IMR-90 (cell line): ENCODE measurements around the gene MS4A6A. TPM values are rescaled to one million over a fixed set of nuclear protein-coding genes. Genes with fewer than 3 reads are reported as not detected.

Source experiments
- ATAC-seq: fragments of 200-7000 bp; cut with Tn5 transposase; 2 replicates; pipeline ENCODE4 v1.9.1; 2020; ENCODE audit warnings: low read depth, mild to moderate bottlenecking, moderate library complexity
- BruUV-seq: library from RNA; stranded (reverse); fragments of 400-500 nt; replicated peaks from 2 replicates; lab custom pipeline; 2021; lab: Mats Ljungman, UMichigan
- CTCF ChIA-PET: fragments of 300-600 bp; formaldehyde crosslinking; extraction: SDS; loops from one replicate; lab custom pipeline; 2021; ENCODE audit warnings: antibody characterized with exemption; lab: Yijun Ruan, JAX
- POLR2A ChIA-PET: fragments of 300-600 bp; sonication (Branson Sonifier 250); formaldehyde crosslinking; loops from one replicate; lab custom pipeline; 2022; ENCODE audit warnings: antibody characterized with exemption; ENCODE audit not compliant: unreplicated experiment; lab: Charles Lee
- DNase-seq: peaks from one replicate; pipeline ENCODE4 v3.0.0; 2013
- H2AFZ ChIP-seq: replicated peaks from 2 replicates; pipeline ENCODE3; 2013; ENCODE audit warnings: low read length, mild to moderate bottlenecking; ENCODE audit not compliant: poor library complexity
- H2AK5ac ChIP-seq: 2 replicates; pipeline ENCODE4 v1.6.1; 2013; ENCODE audit warnings: low read depth, low read length, inconsistent platforms
- H2AK9ac ChIP-seq: replicated peaks from 2 replicates; pipeline ENCODE3; 2013; ENCODE audit warnings: mild to moderate bottlenecking, low read depth, low read length, moderate library complexity; ENCODE audit not compliant: poor library complexity
- H2BK120ac ChIP-seq: 2 replicates; pipeline ENCODE4 v1.6.1; 2013; ENCODE audit warnings: low read depth, low read length, inconsistent platforms
- H2BK15ac ChIP-seq: 3 replicates; pipeline ENCODE4 v1.6.1; 2013; ENCODE audit warnings: low read depth, low read length, inconsistent platforms
- H2BK20ac ChIP-seq: 2 replicates; pipeline ENCODE4 v1.6.1; 2013; ENCODE audit warnings: low read depth, mild to moderate bottlenecking, inconsistent platforms, low read length, moderate library complexity
- H2BK5ac ChIP-seq: 2 replicates; pipeline ENCODE4 v1.6.1; 2013; ENCODE audit warnings: mild to moderate bottlenecking, low read depth, low read length, inconsistent platforms; ENCODE audit not compliant: poor library complexity, severe bottlenecking
- H3K14ac ChIP-seq: replicated peaks from 2 replicates; pipeline ENCODE4 v1.6.1; 2013; ENCODE audit warnings: low read depth, low read length, inconsistent platforms
- H3K18ac ChIP-seq: 2 replicates; pipeline ENCODE4 v1.6.1; 2013; ENCODE audit warnings: low read depth, low read length, control low read depth
- H3K23ac ChIP-seq: 2 replicates; pipeline ENCODE4 v1.6.1; 2013; ENCODE audit warnings: low read depth, low read length, inconsistent platforms
- H3K27ac ChIP-seq: 2 replicates; pipeline ENCODE4 v1.5.1; 2013; ENCODE audit warnings: mild to moderate bottlenecking, control low read depth, low read length; ENCODE audit not compliant: insufficient read depth
- H3K27me3 ChIP-seq: 2 replicates; pipeline ENCODE4 v1.6.1; 2013; ENCODE audit warnings: low read length; ENCODE audit not compliant: control insufficient read depth, insufficient read depth
- H3K36me3 ChIP-seq: 2 replicates; pipeline ENCODE4 v1.6.1; 2013; ENCODE audit warnings: low read length, mixed read lengths; ENCODE audit not compliant: control insufficient read depth, insufficient read depth
- H3K4ac ChIP-seq: 2 replicates; pipeline ENCODE4 v1.6.1; 2013; ENCODE audit warnings: low read depth, low read length, inconsistent platforms
- H3K4me1 ChIP-seq: 2 replicates; pipeline ENCODE4 v1.6.1; 2013; ENCODE audit warnings: low read length, mixed read lengths; ENCODE audit not compliant: control insufficient read depth, insufficient read depth
- H3K4me2 ChIP-seq: 2 replicates; pipeline ENCODE4 v1.6.1; 2013; ENCODE audit warnings: low read depth, mild to moderate bottlenecking, control low read depth, low read length, moderate library complexity
- H3K4me3 ChIP-seq: 2 replicates; pipeline ENCODE4 v1.5.1; 2013; ENCODE audit warnings: low read depth, mild to moderate bottlenecking, control low read depth, low read length, moderate library complexity; ENCODE audit not compliant: insufficient read depth
- H3K56ac ChIP-seq: 2 replicates; pipeline ENCODE4 v1.6.1; 2013; ENCODE audit warnings: low read length, inconsistent platforms; ENCODE audit not compliant: insufficient read depth; ENCODE audit errors: extremely low read depth
- H3K79me1 ChIP-seq, 2 experiments: 2 replicates each; pipeline ENCODE4 v1.6.1; 2013; ENCODE audit warnings: low read length in 2 of 2, inconsistent platforms in 1 of 2, low read depth in 1 of 2
- H3K9ac ChIP-seq: 2 replicates; pipeline ENCODE4 v1.6.1; 2013; ENCODE audit warnings: low read depth, low read length, control low read depth
- H3K9me1 ChIP-seq: 2 replicates; pipeline ENCODE4 v1.6.1; 2013; ENCODE audit warnings: low read length, inconsistent platforms; ENCODE audit not compliant: insufficient read depth
- H3K9me3 ChIP-seq: 2 replicates; pipeline ENCODE4 v1.6.1; 2013; ENCODE audit warnings: low read length; ENCODE audit not compliant: control insufficient read depth, insufficient read depth
- H4K20me1 ChIP-seq: 2 replicates; pipeline ENCODE4 v1.6.1; 2013; ENCODE audit warnings: low read length, inconsistent platforms; ENCODE audit not compliant: insufficient read depth
- H4K5ac ChIP-seq: 2 replicates; pipeline ENCODE4 v1.6.1; 2013; ENCODE audit warnings: mild to moderate bottlenecking, low read depth, low read length, control low read depth
- H4K8ac ChIP-seq, 2 experiments: 2 replicates each; pipeline ENCODE4 v1.6.1; 2013; ENCODE audit warnings: low read depth in 2 of 2, low read length in 2 of 2, control low read depth in 1 of 2, inconsistent platforms in 1 of 2
- H4K91ac ChIP-seq: 2 replicates; pipeline ENCODE4 v1.6.1; 2013; ENCODE audit warnings: low read depth, low read length, inconsistent platforms; ENCODE audit not compliant: insufficient read depth
- BHLHE40 ChIP-seq: fragments of 150-350 bp; IDR thresholded peaks from 2 replicates; pipeline ENCODE4 v1.6.1; 2016; ENCODE audit warnings: mild to moderate bottlenecking, low read depth, low read length
- CEBPB ChIP-seq: IDR thresholded peaks from 2 replicates; pipeline ENCODE4 v1.6.1; 2012; ENCODE audit warnings: low read depth, low read length, improper control_type of control experiment
- CHD1 ChIP-seq: IDR thresholded peaks from 2 replicates; pipeline ENCODE4 v1.6.1; 2012; ENCODE audit warnings: low read depth, low read length, improper control_type of control experiment
- FOS ChIP-seq: fragments of 150-350 bp; IDR thresholded peaks from 2 replicates; pipeline ENCODE4 v1.6.1; 2016; ENCODE audit warnings: low read depth, low read length
- MAFK ChIP-seq: IDR thresholded peaks from 2 replicates; pipeline ENCODE4 v1.6.1; 2012; ENCODE audit warnings: low read depth, low read length, improper control_type of control experiment
- MAZ ChIP-seq: IDR thresholded peaks from 2 replicates; pipeline ENCODE4 v1.6.1; 2012; ENCODE audit warnings: low read depth, mild to moderate bottlenecking, low read length, improper control_type of control experiment, moderate library complexity, borderline replicate concordance
- MXI1 ChIP-seq: IDR thresholded peaks from 2 replicates; pipeline ENCODE4 v1.6.1; 2012; ENCODE audit warnings: low read depth, mild to moderate bottlenecking, low read length, moderate library complexity, borderline replicate concordance
- NFE2L2 ChIP-seq: fragments of 150-350 bp; IDR thresholded peaks from 2 replicates; pipeline ENCODE4 v1.6.1; 2016; ENCODE audit warnings: low read depth, mild to moderate bottlenecking, low read length
- POLR2A ChIP-seq: IDR thresholded peaks from 2 replicates; pipeline ENCODE4 v1.6.1; 2012; ENCODE audit warnings: mild to moderate bottlenecking, low read depth, low read length
- RAD21 ChIP-seq: IDR thresholded peaks from 2 replicates; pipeline ENCODE4 v1.6.1; 2012; ENCODE audit warnings: low read length, improper control_type of control experiment
- RCOR1 ChIP-seq: IDR thresholded peaks from 2 replicates; pipeline ENCODE4 v1.6.1; 2012; ENCODE audit warnings: mild to moderate bottlenecking, low read length, improper control_type of control experiment; ENCODE audit not compliant: insufficient replicate concordance
- RFX5 ChIP-seq: IDR thresholded peaks from 2 replicates; pipeline ENCODE4 v1.8.0; 2012; ENCODE audit warnings: low read depth, mild to moderate bottlenecking, low read length, moderate library complexity
- SMC3 ChIP-seq: fragments of 150-350 bp; IDR thresholded peaks from 2 replicates; pipeline ENCODE4 v1.6.1; 2016; ENCODE audit warnings: low read depth, mild to moderate bottlenecking, antibody characterized with exemption, low read length, moderate library complexity
- WGBS, 2 experiments: methylation state at CpG; one replicate each; pipeline versions ENCODE4 v1.1.5 to v1.1.7; 2013; ENCODE audit warnings: missing lambda C conversion rate in 2 of 2; ENCODE audit not compliant: insufficient read length in 1 of 2; ENCODE audit errors: extremely low coverage in 2 of 2; 5-methylcytosine and 5-hydroxymethylcytosine counted together
- dilution Hi-C: fragments of 300-500 bp; cut with HindIII; formaldehyde crosslinking; loops from one replicate; pipeline ENCODE4 v1.14.3; 2018; ENCODE audit warnings: low sequenced_read_pairs; ENCODE audit not compliant: unreplicated experiment
- in situ Hi-C: fragments of 300-500 bp; cut with MboI; formaldehyde crosslinking; loops from 3 replicates; pipeline ENCODE4 v1.14.3; 2019; ENCODE audit warnings: low sequenced_read_pairs, inconsistent platforms, mixed read lengths
- intact Hi-C: fragments of 100-400 bp; cut with micrococcal nuclease; formaldehyde crosslinking; loops from 2 replicates; pipeline ENCODE4 v1.10.0; 2022
- polyA plus RNA-seq, 3 experiments: library from polyadenylated mRNA; depleted of rRNA; stranded (reverse); fragments of >200 nt; gene quantifications; 2 replicates each; pipeline ENCODE4 v1.2.3, GENCODE V29; 2012; ENCODE audit warnings: low replicate concordance in 1 of 3
- total RNA-seq: library from RNA; depleted of rRNA; stranded (reverse); fragments of >200 nt; gene quantifications from 2 replicates; pipeline ENCODE4 v1.2.3, GENCODE V29; 2012
- TF ChIP-seq, protein P1 (sequence below): fragments of 150-350 bp; IDR thresholded peaks from 2 replicates; pipeline ENCODE4 v1.6.1; 2016; ENCODE audit warnings: low read depth, mild to moderate bottlenecking, low read length, moderate library complexity, borderline replicate concordance
- TF ChIP-seq, protein P2 (sequence below): fragments of 150-350 bp; IDR thresholded peaks from 2 replicates; pipeline ENCODE4 v1.6.1; 2017; ENCODE audit warnings: mild to moderate bottlenecking, antibody characterized with exemption, low read length, low read depth
- TF ChIP-seq, protein P3 (sequence below): conservative IDR thresholded peaks from 2 replicates; pipeline ENCODE4 v1.5.1; 2012; ENCODE audit warnings: mild to moderate bottlenecking, low read depth, low read length, improper control_type of control experiment

The MS4A6A gene
- total and polyA plus RNA-seq, 2 of the 4 experiments (the other 2 are of a cell fraction), result not detected

DNA sequence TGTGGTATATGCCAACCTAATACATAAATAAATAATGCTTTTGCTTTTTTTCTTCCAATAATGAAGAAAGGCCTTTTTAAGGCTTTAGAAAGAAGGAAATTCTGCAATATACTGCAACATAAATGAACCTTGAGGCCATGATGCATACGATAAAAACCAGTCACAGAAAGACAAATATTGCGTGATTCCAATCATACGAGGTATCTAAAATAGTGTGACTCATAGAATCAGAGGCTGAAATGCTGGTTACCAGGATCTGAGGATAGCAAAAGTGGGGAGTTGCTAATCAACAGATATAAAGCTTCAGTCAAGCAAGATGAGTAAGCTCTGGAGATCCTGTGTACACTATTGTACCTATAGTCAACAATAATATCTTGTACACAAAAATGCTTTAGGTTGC lies 24.2 kb downstream of the MS4A6A start:
- Histone ChIP-seq H3K9me1 (no peaks in the 10 kb centered on the region), H2BK5ac (no peak overlapping the region), H2AK5ac (no peak overlapping the region), H2BK120ac (no peak overlapping the region), H2BK20ac (no peak overlapping the region), H3K4ac (no peak overlapping the region), H4K20me1 (no peaks in the 10 kb centered on the region), H4K8ac (no peak overlapping the region), H4K5ac (no peak overlapping the region), H2BK15ac (no peak overlapping the region), H3K27ac (no peak overlapping the region), H3K36me3 (no peaks in the 10 kb centered on the region), H3K4me1 (no peaks in the 10 kb centered on the region), H3K9me3 (no peaks in the 10 kb centered on the region), H3K14ac (no peak overlapping the region), H3K4me3 (no peak overlapping the region), H3K9ac (no peak overlapping the region), H2AFZ (no peak overlapping the region), H3K56ac (no peak overlapping the region), H3K79me1 (no peaks in the 10 kb centered on the region), H3K23ac (no peak overlapping the region), H3K4me2 (no peak overlapping the region), H3K27me3 (no peaks in the 10 kb centered on the region), H2AK9ac (no peak overlapping the region), H3K18ac (no peak overlapping the region), H4K91ac (no peak overlapping the region)
- ChIA-PET CTCF (interaction anchor here (0.5 kb wide), 1 partner anchor 868 kb away, joined by 3 read pairs; no protein-coding TSS in a partner anchor), POLR2A (no interaction called here)
- DNase-seq (no peak), ATAC-seq (no peak)
- dilution Hi-C loops (no loop called here), in situ Hi-C loops (no loop called here), intact Hi-C loops (no loop called here)
- WGBS, 2 experiments, result no CpG with 5 or more reads among the region's 3 CpGs
- no TSS peak for BruUV-seq
- no peak for TF ChIP-seq MAFK
- TF ChIP-seq MXI1, result no peak
- TF ChIP-seq, protein P1, sequence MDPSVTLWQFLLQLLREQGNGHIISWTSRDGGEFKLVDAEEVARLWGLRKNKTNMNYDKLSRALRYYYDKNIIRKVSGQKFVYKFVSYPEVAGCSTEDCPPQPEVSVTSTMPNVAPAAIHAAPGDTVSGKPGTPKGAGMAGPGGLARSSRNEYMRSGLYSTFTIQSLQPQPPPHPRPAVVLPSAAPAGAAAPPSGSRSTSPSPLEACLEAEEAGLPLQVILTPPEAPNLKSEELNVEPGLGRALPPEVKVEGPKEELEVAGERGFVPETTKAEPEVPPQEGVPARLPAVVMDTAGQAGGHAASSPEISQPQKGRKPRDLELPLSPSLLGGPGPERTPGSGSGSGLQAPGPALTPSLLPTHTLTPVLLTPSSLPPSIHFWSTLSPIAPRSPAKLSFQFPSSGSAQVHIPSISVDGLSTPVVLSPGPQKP, result no peak
- no peak for TF ChIP-seq RAD21
- TF ChIP-seq RCOR1, result no peak
- no peak for TF ChIP-seq POLR2A
- no peak for TF ChIP-seq CEBPB
- no peak for TF ChIP-seq SMC3
- TF ChIP-seq MAZ, result no peak
- no peak for TF ChIP-seq FOS
- TF ChIP-seq BHLHE40, result no peak
- TF ChIP-seq RFX5, result no peak
- TF ChIP-seq, protein P2, sequence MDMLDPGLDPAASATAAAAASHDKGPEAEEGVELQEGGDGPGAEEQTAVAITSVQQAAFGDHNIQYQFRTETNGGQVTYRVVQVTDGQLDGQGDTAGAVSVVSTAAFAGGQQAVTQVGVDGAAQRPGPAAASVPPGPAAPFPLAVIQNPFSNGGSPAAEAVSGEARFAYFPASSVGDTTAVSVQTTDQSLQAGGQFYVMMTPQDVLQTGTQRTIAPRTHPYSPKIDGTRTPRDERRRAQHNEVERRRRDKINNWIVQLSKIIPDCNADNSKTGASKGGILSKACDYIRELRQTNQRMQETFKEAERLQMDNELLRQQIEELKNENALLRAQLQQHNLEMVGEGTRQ, result no peak
- TF ChIP-seq CHD1, result no peak
- TF ChIP-seq NFE2L2, result no peak
- TF ChIP-seq, protein P3, sequence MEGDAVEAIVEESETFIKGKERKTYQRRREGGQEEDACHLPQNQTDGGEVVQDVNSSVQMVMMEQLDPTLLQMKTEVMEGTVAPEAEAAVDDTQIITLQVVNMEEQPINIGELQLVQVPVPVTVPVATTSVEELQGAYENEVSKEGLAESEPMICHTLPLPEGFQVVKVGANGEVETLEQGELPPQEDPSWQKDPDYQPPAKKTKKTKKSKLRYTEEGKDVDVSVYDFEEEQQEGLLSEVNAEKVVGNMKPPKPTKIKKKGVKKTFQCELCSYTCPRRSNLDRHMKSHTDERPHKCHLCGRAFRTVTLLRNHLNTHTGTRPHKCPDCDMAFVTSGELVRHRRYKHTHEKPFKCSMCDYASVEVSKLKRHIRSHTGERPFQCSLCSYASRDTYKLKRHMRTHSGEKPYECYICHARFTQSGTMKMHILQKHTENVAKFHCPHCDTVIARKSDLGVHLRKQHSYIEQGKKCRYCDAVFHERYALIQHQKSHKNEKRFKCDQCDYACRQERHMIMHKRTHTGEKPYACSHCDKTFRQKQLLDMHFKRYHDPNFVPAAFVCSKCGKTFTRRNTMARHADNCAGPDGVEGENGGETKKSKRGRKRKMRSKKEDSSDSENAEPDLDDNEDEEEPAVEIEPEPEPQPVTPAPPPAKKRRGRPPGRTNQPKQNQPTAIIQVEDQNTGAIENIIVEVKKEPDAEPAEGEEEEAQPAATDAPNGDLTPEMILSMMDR, result no peak
